Activated naive CD4-positive, alpha-beta T cell treated with anti-CD3 and anti-CD28 coated beads for 36 hours (primary cell): ENCODE data around the gene VSTM4. TPM values are rescaled to one million over a fixed set of nuclear protein-coding genes. Genes with fewer than 3 reads are reported as not detected.

ENCODE experiments used
- CTCF ChIA-PET: fragments of 350-600 bp; sonication (Branson Sonifier 250); formaldehyde crosslinking; loops from one replicate; lab custom pipeline; 2021; ENCODE audit warnings: antibody characterized with exemption; lab: Charles Lee
- DNase-seq: peaks from one replicate; pipeline ENCODE4 v3.0.0-alpha.2; 2020
- H3K27ac Mint-ChIP-seq: one replicate; pipeline ENCODE4 v1.8.0; 2021; ENCODE audit warnings: mild to moderate bottlenecking, mixed read lengths
- H3K27me3 Mint-ChIP-seq: one replicate; pipeline ENCODE4 v1.8.0; 2021; ENCODE audit warnings: low read depth, mixed read lengths
- H3K36me3 Mint-ChIP-seq: one replicate; pipeline ENCODE4 v1.8.0; 2021; ENCODE audit warnings: low read depth, mixed read lengths
- H3K4me1 Mint-ChIP-seq: one replicate; pipeline ENCODE4 v1.8.0; 2021; ENCODE audit warnings: low read depth, mixed read lengths
- H3K4me3 Mint-ChIP-seq: one replicate; pipeline ENCODE4 v1.8.0; 2021; ENCODE audit warnings: mild to moderate bottlenecking, moderate library complexity, mixed read lengths
- H3K9me3 Mint-ChIP-seq: one replicate; pipeline ENCODE4 v1.8.0; 2021; ENCODE audit warnings: mixed read lengths
- intact Hi-C: fragments of 100-400 bp; cut with micrococcal nuclease; formaldehyde crosslinking; loops from one replicate; pipeline ENCODE4 v1.15.1; 2023
- total RNA-seq, 2 experiments: library from RNA; stranded (reverse); gene quantifications; one replicate each; pipeline ENCODE4 v1.2.3, GENCODE V29; 2021

VSTM4 gene
- total RNA-seq, 2 experiments from 2014 or later, result not detected

DNA sequence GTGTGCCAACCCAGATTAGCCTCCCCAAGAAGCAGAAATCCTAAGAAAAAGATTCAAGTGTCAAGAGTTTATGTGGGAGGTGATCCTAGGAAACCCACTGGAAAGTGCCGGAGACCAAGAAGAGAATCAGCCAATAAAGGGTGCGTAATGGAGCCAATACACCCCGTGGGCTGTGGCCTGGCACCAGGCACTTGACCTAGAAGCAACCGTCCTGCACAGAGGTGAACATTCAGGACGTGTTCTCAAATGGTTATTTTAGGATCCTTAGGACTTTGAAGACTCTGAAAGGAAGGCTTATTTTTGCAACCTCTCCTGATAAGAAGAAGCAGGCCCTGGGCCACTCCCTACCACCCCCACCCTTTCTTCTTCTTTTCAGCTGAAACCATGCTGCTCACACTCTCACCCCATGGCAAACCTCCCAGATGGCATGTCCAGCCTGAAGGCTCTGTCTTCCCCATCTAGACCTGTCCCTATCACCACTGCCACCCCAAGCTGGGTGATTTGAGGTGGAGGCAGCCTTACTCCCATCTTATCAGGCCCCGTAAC is 46.6 kb downstream of the VSTM4 start:
- CTCF ChIA-PET, result no interaction called here
- no peak overlapping the region for H3K27ac Mint-ChIP-seq
- no peaks in the 10 kb centered on the region for H3K36me3 Mint-ChIP-seq
- no peak for DNase-seq
- H3K4me1 Mint-ChIP-seq, result no peaks in the 10 kb centered on the region
- no peaks in the 10 kb centered on the region for H3K9me3 Mint-ChIP-seq
- no peak overlapping the region for H3K4me3 Mint-ChIP-seq
- H3K27me3 Mint-ChIP-seq, result peaks cover 2% of the 10 kb centered on the region
- intact Hi-C loops, result no loop called here

DNA sequence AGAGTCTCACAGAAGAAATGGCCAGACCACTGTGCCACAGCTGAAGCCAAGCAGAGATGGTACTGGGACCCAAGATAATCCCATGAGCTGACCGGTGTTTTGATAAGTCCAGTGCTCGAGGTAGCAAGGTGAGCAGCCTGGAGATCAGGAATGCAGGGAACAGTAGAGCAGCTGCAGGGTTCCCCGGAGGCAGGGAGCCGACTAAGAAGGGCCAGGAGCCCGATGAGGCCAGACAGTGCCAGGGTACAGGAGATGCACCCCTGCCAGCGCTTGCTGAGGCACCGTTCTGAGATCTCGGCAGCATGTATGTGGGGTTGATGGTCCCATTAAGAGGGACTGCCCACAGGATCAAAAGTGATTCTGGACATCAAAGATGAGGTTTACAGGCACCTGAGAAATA is 47.1 kb downstream of the VSTM4 start:
- Mint-ChIP-seq H3K27me3 (peaks cover 2% of the 10 kb centered on the region), H3K27ac (no peak overlapping the region), H3K4me3 (no peak overlapping the region), H3K9me3 (no peaks in the 10 kb centered on the region), H3K4me1 (no peaks in the 10 kb centered on the region), H3K36me3 (no peaks in the 10 kb centered on the region)
- no peak for DNase-seq
- CTCF ChIA-PET, result no interaction called here
- intact Hi-C loops, result no loop called here

DNA sequence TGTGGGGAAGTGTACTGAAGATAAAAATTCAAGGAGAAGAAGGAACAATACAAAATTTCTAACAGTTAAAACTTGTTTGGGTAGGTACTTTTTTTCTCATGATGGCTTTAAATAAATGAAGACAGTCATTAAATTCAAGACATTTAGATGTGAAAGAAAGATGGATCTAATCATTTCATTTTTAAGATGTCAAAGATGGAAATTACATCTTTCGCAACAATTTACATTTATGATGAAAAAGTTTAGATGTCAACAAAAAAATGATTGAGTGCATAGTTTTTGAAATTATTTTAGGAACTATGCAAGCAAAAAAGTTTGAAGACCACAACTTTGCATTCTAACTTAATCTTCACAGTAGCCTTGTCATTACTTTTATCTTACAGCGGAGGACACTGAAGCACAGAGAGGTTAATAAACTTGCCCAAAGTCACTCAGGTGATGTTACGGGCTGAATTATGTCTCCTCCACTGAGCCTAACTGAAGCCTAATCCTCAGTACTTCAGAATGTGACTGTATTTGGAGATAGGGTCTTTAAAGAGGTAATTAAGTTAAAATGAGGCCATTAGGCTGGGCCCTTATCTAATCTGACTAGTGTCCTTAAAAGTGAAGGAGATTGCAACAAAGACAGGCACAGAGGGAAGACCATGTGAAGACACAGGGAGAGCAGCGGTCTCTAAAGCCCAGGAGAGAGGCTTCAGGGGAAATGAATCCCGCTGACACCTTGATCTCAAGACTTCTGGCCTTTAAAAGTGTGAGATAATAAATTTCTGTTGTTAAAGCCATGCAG is 48.2 kb downstream of the VSTM4 start:
- H3K9me3 Mint-ChIP-seq, result peaks cover 7% of the 10 kb centered on the region
- H3K36me3 Mint-ChIP-seq, result peaks cover 5% of the 10 kb centered on the region
- intact Hi-C loops, result no loop called here
- H3K4me1 Mint-ChIP-seq, result no peaks in the 10 kb centered on the region
- CTCF ChIA-PET, result no interaction called here
- no peak for DNase-seq
- H3K27me3 Mint-ChIP-seq, result peaks cover 2% of the 10 kb centered on the region
- no peak overlapping the region for H3K27ac Mint-ChIP-seq
- no peak overlapping the region for H3K4me3 Mint-ChIP-seq

DNA sequence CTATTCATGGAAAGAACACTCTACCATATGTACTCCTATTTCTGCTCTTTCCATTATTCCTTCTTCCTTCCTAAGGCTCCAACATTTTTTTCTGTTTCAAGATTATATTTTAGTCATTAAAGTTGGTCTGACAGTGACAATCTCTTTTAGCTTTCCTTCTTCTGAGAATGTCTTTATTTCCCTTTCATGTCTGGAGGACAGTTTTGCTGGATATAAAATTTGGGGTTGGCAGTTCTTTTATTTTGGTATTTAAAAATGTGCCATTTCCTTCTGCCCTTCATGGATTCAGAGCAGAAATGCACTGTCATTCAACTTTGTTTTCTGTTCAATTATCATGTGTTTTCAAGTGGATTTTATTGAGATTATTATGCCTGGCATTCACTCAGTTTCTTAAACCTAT is 53.1 kb downstream of the VSTM4 start:
- CTCF ChIA-PET, result no interaction called here
- Mint-ChIP-seq H3K36me3 (peaks cover 5% of the 10 kb centered on the region), H3K4me1 (no peaks in the 10 kb centered on the region), H3K27ac (no peak overlapping the region), H3K27me3 (peaks cover 5% of the 10 kb centered on the region), H3K9me3 (peaks cover 18% of the 10 kb centered on the region), H3K4me3 (no peak overlapping the region)
- intact Hi-C loops, result no loop called here
- no peak for DNase-seq

DNA sequence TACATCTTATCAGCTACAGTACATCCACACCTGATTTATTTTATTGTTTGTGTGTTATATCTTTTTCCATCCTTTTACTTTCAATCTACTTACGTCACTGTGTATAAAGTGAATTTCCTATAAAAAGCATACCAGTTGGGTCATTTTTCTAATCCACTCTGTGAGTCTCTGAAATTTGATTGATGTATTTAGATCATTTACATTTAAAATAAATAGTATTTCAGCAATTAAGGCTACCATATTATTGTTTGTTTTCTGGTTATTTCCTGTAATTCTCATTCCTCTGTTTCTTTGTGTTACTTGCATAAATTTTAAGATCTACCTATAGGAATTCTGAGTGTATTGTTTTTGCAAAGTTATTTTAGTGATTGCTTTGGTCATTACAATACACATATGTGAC is 53.7 kb downstream of the VSTM4 start:
- intact Hi-C loops, result no loop called here
- H3K27me3 Mint-ChIP-seq, result peaks cover 5% of the 10 kb centered on the region
- no peak overlapping the region for H3K27ac Mint-ChIP-seq
- no peak overlapping the region for H3K4me3 Mint-ChIP-seq
- no peak for DNase-seq
- H3K36me3 Mint-ChIP-seq, result peaks cover 5% of the 10 kb centered on the region
- H3K9me3 Mint-ChIP-seq, result peaks cover 18% of the 10 kb centered on the region
- CTCF ChIA-PET, result no interaction called here
- no peaks in the 10 kb centered on the region for H3K4me1 Mint-ChIP-seq

DNA sequence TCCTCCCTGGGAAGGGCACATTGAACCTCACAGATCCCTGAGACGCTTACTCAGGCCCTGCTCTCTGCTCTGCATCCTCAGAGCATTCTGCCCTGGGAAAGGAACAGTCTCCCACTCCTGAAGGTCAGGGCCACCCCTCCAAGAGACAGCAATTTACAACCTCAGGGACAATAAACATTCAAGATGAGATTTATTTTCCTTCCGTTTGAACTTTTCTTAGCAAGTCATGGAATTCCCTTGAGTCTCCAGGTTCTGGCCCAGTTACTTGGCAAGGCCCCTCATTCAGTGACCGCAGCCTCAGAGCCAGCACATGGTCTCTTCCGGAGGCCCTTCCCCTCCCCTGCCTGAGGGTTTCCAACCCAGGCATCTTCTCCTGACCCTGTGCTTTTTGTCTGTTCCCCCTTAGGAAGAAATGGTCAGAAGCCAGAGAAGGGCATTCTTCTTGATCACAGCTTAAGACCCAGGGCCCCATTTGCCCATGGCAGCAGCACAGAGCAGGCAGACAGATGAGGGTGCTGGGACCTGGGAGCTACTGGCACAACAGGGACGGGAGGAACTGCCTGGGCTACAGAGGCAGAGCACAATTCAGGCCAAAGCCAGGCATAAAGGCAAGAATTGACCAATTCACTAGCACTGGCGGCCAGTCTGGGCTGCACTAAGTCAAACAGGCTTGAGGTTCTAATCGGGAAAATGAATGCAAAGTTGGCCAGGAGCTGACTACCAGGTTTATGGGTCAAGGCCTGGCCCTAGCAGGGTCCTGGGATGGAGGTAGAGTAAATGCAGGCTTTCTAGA is 56.7 kb downstream of the VSTM4 start:
- H3K36me3 Mint-ChIP-seq, result peaks cover 5% of the 10 kb centered on the region
- intact Hi-C loops, result no loop called here
- CTCF ChIA-PET, result no interaction called here
- no peak overlapping the region for H3K27ac Mint-ChIP-seq
- H3K4me3 Mint-ChIP-seq, result no peak overlapping the region
- peaks cover 4% of the 10 kb centered on the region for H3K27me3 Mint-ChIP-seq
- DNase-seq, result no peak
- H3K4me1 Mint-ChIP-seq, result no peaks in the 10 kb centered on the region
- H3K9me3 Mint-ChIP-seq, result peaks cover 18% of the 10 kb centered on the region

DNA sequence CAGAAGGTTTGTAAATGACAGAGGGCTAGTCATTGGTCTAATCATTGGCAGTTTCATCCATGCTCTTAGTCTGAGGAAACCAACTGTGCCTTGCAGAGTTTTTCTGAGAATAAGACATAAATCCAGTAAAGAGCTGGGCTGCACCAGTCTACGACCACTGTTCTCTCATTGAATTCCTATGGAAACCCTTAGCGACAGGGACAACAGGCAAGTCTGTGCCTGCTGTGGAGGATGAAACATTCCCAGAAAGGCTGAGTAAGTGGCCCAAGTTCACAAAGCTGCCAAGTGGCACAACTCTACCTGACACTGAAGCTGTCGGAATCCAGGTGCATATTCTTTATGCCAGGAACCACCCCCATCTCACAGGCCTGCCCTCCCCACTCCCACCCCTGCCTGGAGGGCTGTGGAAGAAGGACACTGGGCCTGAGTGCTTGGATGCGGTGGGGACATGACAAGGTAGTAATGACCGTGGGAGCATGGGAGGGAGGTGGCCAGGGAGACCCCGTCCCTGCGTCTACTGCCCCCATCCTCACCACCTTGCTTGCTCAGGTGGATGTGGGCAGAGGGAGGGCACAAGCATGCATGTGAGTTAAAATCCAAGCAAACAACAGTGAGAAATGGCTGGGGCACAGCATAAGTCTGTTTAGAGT is 58.0 kb downstream of the VSTM4 start:
- Mint-ChIP-seq H3K36me3 (peaks cover under 1% of the 10 kb centered on the region), H3K27ac (no peak overlapping the region), H3K9me3 (peaks cover 14% of the 10 kb centered on the region), H3K4me3 (no peak overlapping the region), H3K4me1 (no peaks in the 10 kb centered on the region), H3K27me3 (peaks cover 5% of the 10 kb centered on the region)
- DNase-seq, result no peak
- intact Hi-C loops, result no loop called here
- CTCF ChIA-PET, result no interaction called here

DNA sequence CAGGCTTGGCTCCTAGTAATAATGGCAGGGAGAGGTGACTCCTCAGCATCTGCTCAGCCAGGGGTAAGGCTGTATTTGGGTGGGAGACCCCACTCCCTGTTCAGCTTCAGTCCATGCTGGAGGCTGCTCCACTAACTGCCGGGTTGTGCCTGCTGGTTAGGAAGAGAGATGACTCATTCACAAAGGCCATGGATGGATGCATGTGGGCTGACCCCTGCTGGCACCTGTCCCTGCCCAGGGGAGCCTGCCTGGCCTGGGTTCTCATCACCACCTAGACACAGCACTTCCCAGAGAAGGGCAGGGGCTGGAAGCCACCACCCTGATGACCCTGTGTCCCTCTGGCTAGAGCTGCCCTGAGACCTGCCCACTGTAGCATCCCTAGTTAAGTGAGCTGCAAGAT is 59.0 kb downstream of the VSTM4 start:
- DNase-seq, result no peak
- no peaks in the 10 kb centered on the region for H3K36me3 Mint-ChIP-seq
- intact Hi-C loops, result no loop called here
- peaks cover 8% of the 10 kb centered on the region for H3K9me3 Mint-ChIP-seq
- H3K4me3 Mint-ChIP-seq, result no peak overlapping the region
- no peak overlapping the region for H3K27ac Mint-ChIP-seq
- H3K27me3 Mint-ChIP-seq, result peaks cover 2% of the 10 kb centered on the region
- no peaks in the 10 kb centered on the region for H3K4me1 Mint-ChIP-seq
- CTCF ChIA-PET, result no interaction called here

DNA sequence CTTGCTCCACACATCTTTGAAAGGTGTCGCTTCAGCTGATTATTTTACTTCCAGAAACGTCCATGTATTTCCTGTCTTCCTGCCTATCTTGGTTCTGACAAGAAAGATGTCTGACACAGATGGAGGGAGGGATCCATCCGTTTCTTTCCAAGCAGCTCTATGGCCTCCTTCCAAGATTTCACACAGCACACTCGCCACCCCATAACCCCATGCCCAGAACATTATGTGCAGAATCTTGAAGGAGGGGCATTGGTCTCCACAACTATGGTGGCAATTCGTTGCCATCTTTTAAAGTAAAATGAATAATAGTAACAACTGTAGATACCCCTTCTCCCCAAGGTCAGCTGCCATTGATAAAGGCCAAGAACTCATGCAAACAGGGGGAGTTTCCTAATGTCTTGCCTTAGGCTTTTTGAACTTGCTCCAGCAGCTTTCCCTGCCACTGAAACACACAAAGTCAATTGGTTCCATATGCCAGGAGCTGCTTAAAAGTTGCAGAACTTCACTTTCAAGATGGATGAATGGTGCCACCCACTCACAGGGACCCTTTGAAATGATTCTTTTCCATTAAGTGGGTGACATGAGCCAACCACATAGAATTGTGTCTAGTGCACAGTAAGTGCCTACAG is 60.0 kb downstream of the VSTM4 start:
- Mint-ChIP-seq H3K9me3 (peaks cover 6% of the 10 kb centered on the region), H3K27me3 (peaks cover 4% of the 10 kb centered on the region), H3K27ac (no peak overlapping the region), H3K4me3 (no peak overlapping the region), H3K4me1 (no peaks in the 10 kb centered on the region), H3K36me3 (no peaks in the 10 kb centered on the region)
- intact Hi-C loops, result no loop called here
- DNase-seq, result no peak
- CTCF ChIA-PET, result no interaction called here

DNA sequence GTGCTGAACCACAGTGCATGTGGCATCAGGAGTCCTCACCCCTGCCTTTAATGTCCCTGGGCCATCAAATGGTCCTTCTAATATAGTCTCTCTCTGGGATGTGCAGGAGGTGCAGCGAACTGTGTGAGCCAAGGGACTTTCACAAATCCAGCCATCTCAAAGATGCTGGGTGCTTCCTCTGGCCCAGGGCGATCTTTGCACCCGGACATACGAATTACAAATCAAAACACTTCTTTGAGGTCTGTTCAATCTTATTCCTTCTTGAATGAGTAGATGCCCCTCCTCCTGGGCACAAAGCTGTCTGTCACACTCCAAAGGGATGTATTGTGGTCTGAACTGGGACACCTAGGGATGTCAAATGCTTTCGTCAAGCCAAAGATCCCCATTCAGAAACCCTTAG is 60.6 kb downstream of the VSTM4 start:
- H3K27ac Mint-ChIP-seq, result no peak overlapping the region
- no peaks in the 10 kb centered on the region for H3K36me3 Mint-ChIP-seq
- CTCF ChIA-PET, result no interaction called here
- no peak overlapping the region for H3K4me3 Mint-ChIP-seq
- H3K27me3 Mint-ChIP-seq, result peaks cover 4% of the 10 kb centered on the region
- H3K4me1 Mint-ChIP-seq, result no peaks in the 10 kb centered on the region
- intact Hi-C loops, result no loop called here
- H3K9me3 Mint-ChIP-seq, result peaks cover 3% of the 10 kb centered on the region
- DNase-seq, result no peak

DNA sequence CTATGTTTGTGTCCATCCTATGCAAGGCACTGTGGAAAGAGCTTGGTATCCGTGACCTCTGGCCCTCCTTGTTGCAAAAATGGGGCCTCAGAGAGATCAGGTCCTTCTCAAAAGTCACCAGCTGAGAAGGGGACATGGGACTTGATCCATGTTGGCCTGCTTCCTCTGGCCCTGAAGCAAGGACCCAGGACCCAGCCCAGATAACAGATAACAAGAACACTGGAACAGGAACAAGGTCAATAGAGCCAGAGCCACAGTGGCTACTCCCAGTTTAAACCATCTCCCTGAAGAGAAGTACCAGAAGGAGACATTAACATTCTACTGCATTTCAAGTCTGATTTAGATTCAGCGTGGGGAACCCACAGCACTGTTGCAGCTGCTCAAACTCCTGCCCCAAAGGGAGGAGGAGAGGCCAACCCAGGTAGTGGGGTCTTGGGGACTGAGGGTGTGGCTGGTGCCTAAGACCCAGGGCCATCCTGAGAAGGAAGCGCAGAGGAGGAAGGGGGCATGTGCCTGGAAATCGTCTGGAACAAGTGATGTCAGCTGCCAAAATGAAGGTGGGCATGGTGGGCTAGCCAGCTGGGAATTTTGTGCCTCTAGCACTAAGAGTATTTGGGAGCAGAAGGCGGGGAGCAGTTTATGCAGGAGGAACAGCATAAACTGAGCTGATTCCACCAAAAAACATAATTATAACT is 61.2 kb downstream of the VSTM4 start:
- Mint-ChIP-seq H3K9me3 (peaks cover 3% of the 10 kb centered on the region), H3K4me3 (no peak overlapping the region), H3K27me3 (peaks cover 6% of the 10 kb centered on the region), H3K27ac (no peak overlapping the region), H3K36me3 (no peaks in the 10 kb centered on the region), H3K4me1 (no peaks in the 10 kb centered on the region)
- DNase-seq, result no peak
- intact Hi-C loops, result no loop called here
- CTCF ChIA-PET, result no interaction called here
